ENCODE data around the gene DEUP1. TPM values are rescaled to one million over a fixed set of nuclear protein-coding genes. Genes with fewer than 3 reads are reported as not detected.

The DEUP1 gene
- total and polyA plus RNA-seq, 12 donors: 0.76 TPM; not detected in 11

- Histone ChIP-seq H3K27ac (no peak overlapping the region), H3K36me3 (peaks cover 0 to 21% (median 0%) of the 10 kb centered on the region in 9 donors), H3K4me3 (no peak overlapping the region), H3K9me3 (peaks cover 0 to 5% (median 0%) of the 10 kb centered on the region in 11 donors), H3K27me3 (no peaks in the 10 kb centered on the region), H3K4me1 (peaks cover 0 to 6% (median 0%) of the 10 kb centered on the region in 9 donors)
- intact Hi-C loops (cut with DNase I): no loop called here
- no peak for ATAC-seq
- TF ChIP-seq, protein P1, sequence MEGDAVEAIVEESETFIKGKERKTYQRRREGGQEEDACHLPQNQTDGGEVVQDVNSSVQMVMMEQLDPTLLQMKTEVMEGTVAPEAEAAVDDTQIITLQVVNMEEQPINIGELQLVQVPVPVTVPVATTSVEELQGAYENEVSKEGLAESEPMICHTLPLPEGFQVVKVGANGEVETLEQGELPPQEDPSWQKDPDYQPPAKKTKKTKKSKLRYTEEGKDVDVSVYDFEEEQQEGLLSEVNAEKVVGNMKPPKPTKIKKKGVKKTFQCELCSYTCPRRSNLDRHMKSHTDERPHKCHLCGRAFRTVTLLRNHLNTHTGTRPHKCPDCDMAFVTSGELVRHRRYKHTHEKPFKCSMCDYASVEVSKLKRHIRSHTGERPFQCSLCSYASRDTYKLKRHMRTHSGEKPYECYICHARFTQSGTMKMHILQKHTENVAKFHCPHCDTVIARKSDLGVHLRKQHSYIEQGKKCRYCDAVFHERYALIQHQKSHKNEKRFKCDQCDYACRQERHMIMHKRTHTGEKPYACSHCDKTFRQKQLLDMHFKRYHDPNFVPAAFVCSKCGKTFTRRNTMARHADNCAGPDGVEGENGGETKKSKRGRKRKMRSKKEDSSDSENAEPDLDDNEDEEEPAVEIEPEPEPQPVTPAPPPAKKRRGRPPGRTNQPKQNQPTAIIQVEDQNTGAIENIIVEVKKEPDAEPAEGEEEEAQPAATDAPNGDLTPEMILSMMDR (IDR thresholded peaks at IDR 0.05): no peak
- no peak for DNase-seq
- WGBS, 2 donors: 62 to 81% methylated on average over 1 of the region's 1 CpG
These were observed 143.6 kb downstream of the DEUP1 start for GRCh38 chr11:93474123-93474522.

GRCh38 chr11:93476796-93477195 is 146.3 kb downstream of the DEUP1 start:
- Histone ChIP-seq H3K9me3 (peaks cover 0 to 5% (median 0%) of the 10 kb centered on the region in 11 donors), H3K4me3 (no peak overlapping the region), H3K36me3 (peaks cover 0 to 31% (median 0%) of the 10 kb centered on the region in 9 donors), H3K27ac (no peak overlapping the region), H3K27me3 (no peaks in the 10 kb centered on the region), H3K4me1 (peaks cover 0 to 6% (median 0%) of the 10 kb centered on the region in 9 donors)
- intact Hi-C loops (cut with DNase I): no loop called here
- 83 to 92% methylated on average over 3 of the region's 3 CpGs for WGBS, 2 donors
- ATAC-seq (no peak), DNase-seq (no peak)
- TF ChIP-seq, protein P1 (IDR thresholded peaks at IDR 0.05): no peak

DNA sequence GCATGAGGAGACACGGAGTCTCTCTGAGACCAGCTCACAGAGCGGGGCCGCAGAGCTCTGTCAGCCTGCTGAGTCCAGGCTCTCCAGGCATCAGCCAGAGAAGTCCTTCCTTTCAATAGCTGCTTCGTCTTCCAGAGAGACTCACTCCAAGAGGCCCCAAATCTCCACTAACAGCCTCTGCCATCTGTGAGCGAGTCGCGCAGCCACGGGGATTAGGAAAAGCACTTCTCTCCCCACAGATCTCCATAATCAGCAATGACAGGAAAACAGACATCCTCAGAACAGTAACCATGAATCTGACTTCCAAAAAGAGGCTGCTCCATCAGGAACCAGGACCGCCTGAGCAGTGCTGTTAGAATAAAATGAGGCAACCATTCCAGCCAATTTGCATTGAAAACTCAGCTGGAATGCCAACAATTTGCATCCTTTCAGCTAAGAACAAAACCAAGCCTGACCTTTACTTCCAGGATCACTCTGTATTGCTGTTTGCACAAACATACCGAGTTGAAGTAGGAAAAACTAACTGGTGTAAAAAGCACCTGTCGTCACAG is 147.2 kb downstream of the DEUP1 start:
- 73 to 80% methylated on average over 11 of the region's 11 CpGs for WGBS, 2 donors
- H3K27me3 ChIP-seq: no peaks in the 10 kb centered on the region
- peaks cover 0 to 31% (median 0%) of the 10 kb centered on the region in 9 donors for H3K36me3 ChIP-seq
- TF ChIP-seq, protein P1 (IDR thresholded peaks at IDR 0.05): no peak
- H3K4me3 ChIP-seq: no peak overlapping the region
- H3K9me3 ChIP-seq: peaks cover 0 to 5% (median 0%) of the 10 kb centered on the region in 11 donors
- intact Hi-C loops (cut with DNase I): no loop called here
- peak in 1 of 8 donors; percentile 26 for ATAC-seq
- H3K27ac ChIP-seq: no peak overlapping the region
- DNase-seq: no peak
- peaks cover 0 to 10% (median 0%) of the 10 kb centered on the region in 9 donors for H3K4me1 ChIP-seq

- DNase-seq (no peak), ATAC-seq (no peak)
- H3K4me1 ChIP-seq: peaks cover 0 to 10% (median 0%) of the 10 kb centered on the region in 9 donors
- TF ChIP-seq, protein P1 (IDR thresholded peaks at IDR 0.05): no peak
- H3K27me3 ChIP-seq: no peaks in the 10 kb centered on the region
- no peak overlapping the region for H3K4me3 ChIP-seq
- H3K36me3 ChIP-seq: peaks cover 0 to 31% (median 0%) of the 10 kb centered on the region in 9 donors
- no peak overlapping the region for H3K27ac ChIP-seq
- H3K9me3 ChIP-seq: peaks cover 0 to 5% (median 0%) of the 10 kb centered on the region in 11 donors
- intact Hi-C loops (cut with DNase I): no loop called here
- 94 to 96% methylated on average over 19 of the region's 19 CpGs for WGBS, 2 donors
These were observed 148.3 kb downstream of the DEUP1 start for GRCh38 chr11:93478841-93479240.
